OCI-LY7 (cell line): Measurements from ENCODE around the gene GSDME. TPM values are rescaled to one million over a fixed set of nuclear protein-coding genes. Genes with fewer than 3 reads are reported as not detected.
"Not testable (repeated sequence)": the region's sequence is repeated elsewhere in the genome, so short reads cannot be mapped to it uniquely, and the experiment has no call there.

Experiments used
- BruUV-seq: library from RNA; stranded (reverse); fragments of 400-500 nt; replicated peaks from 2 replicates; lab custom pipeline; 2021; lab: Mats Ljungman, UMichigan
- CTCF ChIA-PET: fragments of 300-600 bp; sonication (Branson Sonifier 250); formaldehyde crosslinking; loops from one replicate; lab custom pipeline; 2022; ENCODE audit warnings: antibody characterized with exemption; ENCODE audit not compliant: unreplicated experiment; lab: Charles Lee
- POLR2A ChIA-PET: fragments of 300-600 bp; sonication (Branson Sonifier 250); formaldehyde crosslinking; loops from one replicate; lab custom pipeline; 2022; ENCODE audit warnings: antibody characterized with exemption; lab: Charles Lee
- DNase-seq: peaks from one replicate; pipeline ENCODE4 v3.0.0-alpha.2; 2015; ENCODE audit warnings: low spot score
- H2AFZ ChIP-seq: fragments of 200-600 bp; sonication (generic), shearing (Covaris generic); 2 replicates; pipeline ENCODE4 v1.6.1; 2014; ENCODE audit warnings: mild to moderate bottlenecking, antibody characterized with exemption, low read length, moderate library complexity
- H3K27ac ChIP-seq: fragments of 200-600 bp; sonication (generic); 2 replicates; pipeline ENCODE4 v1.5.1; 2014; ENCODE audit warnings: mixed run types, low read depth, mild to moderate bottlenecking, moderate library complexity, low read length, inconsistent platforms; ENCODE audit not compliant: poor library complexity, severe bottlenecking
- H3K36me3 ChIP-seq: fragments of 200-600 bp; sonication (generic); 2 replicates; pipeline ENCODE4 v1.6.1; 2014; ENCODE audit warnings: mild to moderate bottlenecking, antibody characterized with exemption, low read length, moderate library complexity, mixed read lengths; ENCODE audit not compliant: insufficient read depth
- H3K4me1 ChIP-seq: fragments of 200-600 bp; sonication (generic); 2 replicates; pipeline ENCODE4 v1.5.1; 2014; ENCODE audit warnings: mild to moderate bottlenecking, low read length; ENCODE audit not compliant: insufficient read depth, poor library complexity, severe bottlenecking
- H3K4me2 ChIP-seq: fragments of 200-600 bp; sonication (generic); 2 replicates; pipeline ENCODE4 v1.6.1; 2014; ENCODE audit warnings: mild to moderate bottlenecking, low read length
- H3K4me3 ChIP-seq: fragments of 200-600 bp; sonication (generic); 2 replicates; pipeline ENCODE4 v1.5.1; 2014; ENCODE audit warnings: mild to moderate bottlenecking, low read depth, low read length; ENCODE audit not compliant: poor library complexity, severe bottlenecking
- H3K79me2 ChIP-seq: fragments of 200-600 bp; sonication (generic); 2 replicates; pipeline ENCODE4 v1.6.1; 2016; ENCODE audit warnings: low read depth, mild to moderate bottlenecking, low read length, moderate library complexity, mixed read lengths; ENCODE audit not compliant: insufficient read depth
- H3K9me2 ChIP-seq: fragments of 200-600 bp; sonication (generic); 2 replicates; pipeline ENCODE4 v1.6.1; 2016; ENCODE audit warnings: mild to moderate bottlenecking, low read length, mixed read lengths; ENCODE audit not compliant: insufficient read depth
- H3K9me3 ChIP-seq: fragments of 200-600 bp; sonication (generic); 2 replicates; pipeline ENCODE4 v1.6.1; 2014; ENCODE audit warnings: mild to moderate bottlenecking, mixed run types, low read length, mixed read lengths
- H4K20me1 ChIP-seq: fragments of 200-600 bp; sonication (generic); 2 replicates; pipeline ENCODE4 v1.6.1; 2014; ENCODE audit warnings: mild to moderate bottlenecking, antibody characterized with exemption, low read length, moderate library complexity, mixed read lengths; ENCODE audit not compliant: insufficient read depth
- CTCF ChIP-seq: fragments of 200-600 bp; sonication (generic); conservative IDR thresholded peaks from 2 replicates; pipeline ENCODE4 v1.5.1; 2014; ENCODE audit warnings: mild to moderate bottlenecking, antibody characterized with exemption, low read length, moderate library complexity, mixed read lengths
- EZH2phosphoT487 ChIP-seq: fragments of 200-600 bp; sonication (generic); IDR thresholded peaks from 2 replicates; pipeline ENCODE4 v1.6.1; 2018; ENCODE audit warnings: low read depth, borderline replicate concordance, mild to moderate bottlenecking, mixed run types, antibody characterized with exemption, low read length, moderate library complexity, mixed read lengths
- intact Hi-C: fragments of 100-400 bp; cut with micrococcal nuclease; formaldehyde crosslinking; loops from one replicate; pipeline ENCODE4 v1.10.0; 2022; ENCODE audit not compliant: unreplicated experiment
- total RNA-seq, 2 experiments: library from RNA; depleted of rRNA in 1 of 2; stranded (reverse); fragments of >200 nt in 1 of 2; shearing (Covaris generic) in 1 of 2; gene quantifications; 2 replicates each; pipeline ENCODE4 v1.2.3, GENCODE V29; 2014 to 2022

Gene GSDME
- total RNA-seq, 2 experiments from 2014 or later, result 33.0 to 41.7 TPM

GRCh38 chr7:24739306-24739705 is 18.0 kb downstream of the GSDME start:
- no TSS peak for BruUV-seq
- no peaks in the 10 kb centered on the region for H4K20me1 ChIP-seq
- intact Hi-C loops, result no loop called here
- H3K4me3 ChIP-seq, result no peak overlapping the region
- DNase-seq, result no peak
- no peaks in the 10 kb centered on the region for H3K36me3 ChIP-seq
- peaks cover 14% of the 10 kb centered on the region; the same call in 1 of the 2 replicates for H3K9me3 ChIP-seq
- H3K4me2 ChIP-seq, result no peak overlapping the region
- H3K27ac ChIP-seq, result no peak overlapping the region
- no peaks in the 10 kb centered on the region for H3K4me1 ChIP-seq
- H3K79me2 ChIP-seq, result no peaks in the 10 kb centered on the region
- TF ChIP-seq EZH2phosphoT487 (no peak), CTCF (no peak)
- POLR2A ChIA-PET, result interaction anchor here (0.5 to 0.7 kb wide), 2 partner anchors 19 to 129 kb away, joined by 3 read pairs; no protein-coding TSS in a partner anchor
- H3K9me2 ChIP-seq, result no peaks in the 10 kb centered on the region
- H2AFZ ChIP-seq, result no peak overlapping the region
- CTCF ChIA-PET, result no interaction called here

- Histone ChIP-seq H3K4me3 (no peak overlapping the region), H3K36me3 (no peaks in the 10 kb centered on the region), H3K79me2 (no peaks in the 10 kb centered on the region), H4K20me1 (no peaks in the 10 kb centered on the region), H3K4me2 (no peak overlapping the region), H3K4me1 (no peaks in the 10 kb centered on the region), H2AFZ (no peak overlapping the region), H3K9me3 (peaks cover 14% of the 10 kb centered on the region; the same call in 1 of the 2 replicates), H3K27ac (no peak overlapping the region), H3K9me2 (no peaks in the 10 kb centered on the region)
- DNase-seq, result no peak
- BruUV-seq, result no TSS peak
- ChIA-PET POLR2A (interaction anchor here (0.9 kb wide), 1 partner anchor 10 kb away, joined by 3 read pairs; no protein-coding TSS in a partner anchor), CTCF (no interaction called here)
- intact Hi-C loops, result no loop called here
- TF ChIP-seq CTCF (no peak), EZH2phosphoT487 (no peak)
These were observed 18.7 kb downstream of the GSDME start for GRCh38 chr7:24738577-24738976.

GRCh38 chr7:24737281-24737680 is 20.0 kb downstream of the GSDME start:
- no peak overlapping the region for H3K4me3 ChIP-seq
- H2AFZ ChIP-seq, result no peak overlapping the region
- H3K4me1 ChIP-seq, result no peaks in the 10 kb centered on the region
- CTCF ChIA-PET, result no interaction called here
- H4K20me1 ChIP-seq, result no peaks in the 10 kb centered on the region
- H3K9me2 ChIP-seq, result no peaks in the 10 kb centered on the region
- TF ChIP-seq CTCF (no peak), EZH2phosphoT487 (no peak)
- no peaks in the 10 kb centered on the region for H3K79me2 ChIP-seq
- DNase-seq, result no peak
- no peak overlapping the region for H3K4me2 ChIP-seq
- POLR2A ChIA-PET, result no interaction called here
- intact Hi-C loops, result no loop called here
- no peak overlapping the region for H3K27ac ChIP-seq
- H3K9me3 ChIP-seq, result peaks cover 14% of the 10 kb centered on the region; the same call in 1 of the 2 replicates
- BruUV-seq, result no TSS peak
- H3K36me3 ChIP-seq, result no peaks in the 10 kb centered on the region

- intact Hi-C loops, CTCF ChIA-PET: not testable (repeated sequence)
These were observed 21.7 kb downstream of the GSDME start for GRCh38 chr7:24735594-24735993.

More at GRCh38 chr7:24735594-24735993, 21.7 kb downstream of the GSDME start:
- not testable (repeated sequence) for H3K4me3 ChIP-seq, H3K36me3 ChIP-seq, H3K4me2 ChIP-seq, H3K79me2 ChIP-seq, DNase-seq, H3K4me1 ChIP-seq, H3K27ac ChIP-seq, BruUV-seq, H2AFZ ChIP-seq, H3K9me2 ChIP-seq, H4K20me1 ChIP-seq
- POLR2A ChIA-PET, result interaction anchor here (1.1 kb wide), 1 partner anchor 14 kb away, joined by 4 read pairs; no protein-coding TSS in a partner anchor
- peaks cover 14% of the 10 kb centered on the region; the same call in 1 of the 2 replicates for H3K9me3 ChIP-seq
